AG04450 (cell line): Measurements from ENCODE around the gene SAMD7. TPM values are rescaled to one million over a fixed set of nuclear protein-coding genes. Genes with fewer than 3 reads are reported as not detected.

Experiments
- CTCF ChIA-PET: fragments of 300-600, 350-600 bp; formaldehyde crosslinking; extraction: SDS; loops from one replicate; lab custom pipeline; 2022; ENCODE audit warnings: antibody characterized with exemption, inconsistent platforms; lab: Charles Lee
- POLR2A ChIA-PET: fragments of 350-600 bp; formaldehyde crosslinking; extraction: SDS; loops from one replicate; lab custom pipeline; 2021; ENCODE audit warnings: antibody characterized with exemption, inconsistent platforms; lab: Yijun Ruan, JAX
- DNase-seq: peaks from one replicate; pipeline ENCODE4 v3.0.0-alpha.2; 2011; ENCODE audit warnings: low read depth, low spot score
- H3K27ac ChIP-seq: one replicate; pipeline ENCODE4 v1.5.1; 2012; ENCODE audit warnings: low read depth, low read length, control low read depth
- H3K27me3 ChIP-seq: one replicate; pipeline ENCODE4 v1.6.0; 2012; ENCODE audit warnings: low read length; ENCODE audit not compliant: control insufficient read depth, insufficient read depth
- H3K4me3 ChIP-seq: 2 replicates; pipeline ENCODE4 v1.5.1; 2011; ENCODE audit warnings: mild to moderate bottlenecking, low read depth, low read length, control low read depth
- H3K9me3 ChIP-seq: 2 replicates; pipeline ENCODE4 v1.5.1; 2012; ENCODE audit warnings: low read length; ENCODE audit not compliant: control insufficient read depth, insufficient read depth
- polyA plus RNA-seq: library from polyadenylated mRNA; depleted of rRNA; stranded (reverse); fragments of >200 nt; gene quantifications from 2 replicates; pipeline ENCODE4 v1.2.3, GENCODE V29; 2011
- TF ChIP-seq, protein P1 (sequence below): IDR thresholded peaks from 2 replicates; pipeline ENCODE4 v1.5.1; 2011; ENCODE audit warnings: low read depth, low read length, control low read depth, inconsistent platforms

The SAMD7 gene
- polyA plus RNA-seq, 1 experiment: not detected

DNA sequence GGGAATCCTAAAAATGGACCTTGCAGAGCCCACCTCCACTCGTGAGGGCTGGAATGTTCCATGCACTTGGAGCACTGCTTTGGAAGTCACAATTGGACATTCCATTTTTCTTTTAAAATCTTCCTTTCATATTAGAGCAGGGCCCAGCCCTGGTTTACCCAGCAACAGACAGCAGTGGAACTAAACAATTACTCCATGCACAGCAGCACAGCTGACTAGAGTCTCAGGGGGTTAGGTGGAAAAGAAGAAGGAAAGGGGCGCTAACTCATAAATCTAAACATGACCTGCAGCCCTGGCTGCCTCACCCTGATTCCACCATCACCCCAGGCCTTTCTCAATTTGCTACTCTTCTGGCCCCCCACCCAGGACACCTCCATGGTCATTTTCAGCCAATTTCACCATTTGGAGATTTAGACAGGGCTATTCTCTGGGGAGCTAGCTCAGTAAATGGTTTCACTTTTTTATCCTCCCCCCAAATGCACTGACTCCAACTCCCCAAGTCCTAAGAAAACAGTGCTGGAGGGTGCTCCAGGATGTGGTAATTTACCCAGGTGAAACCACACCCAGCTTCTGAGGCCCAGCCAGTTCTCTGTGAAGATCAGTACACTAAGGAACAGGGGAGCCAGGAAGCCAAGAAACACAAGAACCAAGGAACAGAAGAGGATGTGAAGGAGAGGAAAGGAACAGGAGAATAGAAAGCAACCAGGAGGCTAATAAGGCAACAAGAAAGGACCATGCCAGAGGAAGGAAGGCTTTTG, 40.1 kb upstream of the SAMD7 start:
- Histone ChIP-seq H3K27ac (no peak overlapping the region), H3K27me3 (no peaks in the 10 kb centered on the region), H3K9me3 (no peaks in the 10 kb centered on the region), H3K4me3 (no peak overlapping the region)
- TF ChIP-seq, protein P1, sequence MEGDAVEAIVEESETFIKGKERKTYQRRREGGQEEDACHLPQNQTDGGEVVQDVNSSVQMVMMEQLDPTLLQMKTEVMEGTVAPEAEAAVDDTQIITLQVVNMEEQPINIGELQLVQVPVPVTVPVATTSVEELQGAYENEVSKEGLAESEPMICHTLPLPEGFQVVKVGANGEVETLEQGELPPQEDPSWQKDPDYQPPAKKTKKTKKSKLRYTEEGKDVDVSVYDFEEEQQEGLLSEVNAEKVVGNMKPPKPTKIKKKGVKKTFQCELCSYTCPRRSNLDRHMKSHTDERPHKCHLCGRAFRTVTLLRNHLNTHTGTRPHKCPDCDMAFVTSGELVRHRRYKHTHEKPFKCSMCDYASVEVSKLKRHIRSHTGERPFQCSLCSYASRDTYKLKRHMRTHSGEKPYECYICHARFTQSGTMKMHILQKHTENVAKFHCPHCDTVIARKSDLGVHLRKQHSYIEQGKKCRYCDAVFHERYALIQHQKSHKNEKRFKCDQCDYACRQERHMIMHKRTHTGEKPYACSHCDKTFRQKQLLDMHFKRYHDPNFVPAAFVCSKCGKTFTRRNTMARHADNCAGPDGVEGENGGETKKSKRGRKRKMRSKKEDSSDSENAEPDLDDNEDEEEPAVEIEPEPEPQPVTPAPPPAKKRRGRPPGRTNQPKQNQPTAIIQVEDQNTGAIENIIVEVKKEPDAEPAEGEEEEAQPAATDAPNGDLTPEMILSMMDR: no peak
- ChIA-PET POLR2A (no interaction called here), CTCF (no interaction called here)
- DNase-seq: no peak

DNA sequence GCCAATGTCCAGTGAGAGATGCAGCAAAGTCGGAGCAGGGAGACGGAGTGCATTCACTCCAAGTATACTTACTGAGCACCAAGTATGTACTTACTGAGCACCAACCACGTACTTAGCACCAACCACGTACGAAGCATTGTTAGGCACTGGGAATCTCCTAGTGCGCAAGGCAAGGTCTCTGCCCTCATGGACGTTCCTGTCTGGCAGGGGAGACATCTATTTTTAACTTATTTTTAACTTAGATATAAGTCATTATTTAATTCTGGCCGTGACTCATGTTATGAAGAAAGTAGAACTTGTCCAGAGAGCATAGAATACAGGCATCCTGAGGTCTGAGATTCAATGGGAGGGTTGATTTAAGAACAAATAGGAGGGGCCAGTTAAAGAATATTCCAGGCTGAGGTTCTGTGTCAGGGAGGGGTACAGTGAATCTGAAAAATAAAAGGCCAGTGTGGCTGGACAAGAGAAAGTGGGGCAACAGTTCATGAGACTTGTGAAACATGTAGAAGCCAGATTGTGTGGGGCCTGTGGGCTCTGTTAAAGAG, 32.3 kb upstream of the SAMD7 start:
- H3K9me3 ChIP-seq: no peaks in the 10 kb centered on the region
- POLR2A ChIA-PET: no interaction called here
- CTCF ChIA-PET: no interaction called here
- TF ChIP-seq, protein P1: no peak
- H3K27me3 ChIP-seq: no peaks in the 10 kb centered on the region
- no peak overlapping the region for H3K27ac ChIP-seq
- no peak overlapping the region for H3K4me3 ChIP-seq
- DNase-seq: no peak

DNA sequence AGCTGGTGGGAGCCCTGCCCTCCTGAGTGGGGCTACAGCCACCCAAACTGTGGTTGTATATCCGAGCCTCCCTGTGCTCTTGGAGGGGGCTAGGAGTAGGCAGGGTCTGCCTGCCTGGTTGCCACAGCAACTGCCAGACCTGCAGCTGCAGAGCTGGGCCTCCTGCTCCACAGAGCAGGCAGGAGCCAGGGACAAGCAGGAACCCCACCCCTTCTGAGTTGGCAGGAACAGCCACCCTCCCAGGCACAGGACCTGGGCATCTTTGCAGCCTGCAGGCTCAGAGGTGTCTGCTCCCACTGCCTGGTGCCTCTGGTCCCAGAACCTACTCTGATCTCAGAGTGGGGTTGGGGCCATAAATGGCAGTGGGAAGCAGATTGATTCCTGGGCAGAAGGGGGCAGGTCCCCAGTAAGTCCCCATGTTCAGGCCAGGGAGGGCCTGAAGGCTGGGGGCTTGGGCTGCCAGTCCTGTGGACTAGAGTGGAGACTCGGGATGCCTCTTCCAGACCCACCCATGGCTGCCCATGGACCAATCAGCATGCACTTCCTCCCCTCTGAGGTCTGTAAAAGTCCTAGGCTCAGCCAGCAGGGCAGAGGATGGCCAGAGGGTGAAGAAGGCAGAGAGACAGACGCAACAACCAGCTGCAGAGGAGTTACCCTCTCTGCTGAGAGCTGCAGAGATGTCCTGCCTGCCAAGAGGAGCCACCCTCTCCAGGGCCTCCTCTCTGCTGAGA, 31.4 kb upstream of the SAMD7 start:
- Histone ChIP-seq H3K9me3 (no peaks in the 10 kb centered on the region), H3K27ac (no peak overlapping the region), H3K4me3 (no peak overlapping the region), H3K27me3 (no peaks in the 10 kb centered on the region)
- TF ChIP-seq, protein P1: no peak
- no peak for DNase-seq
- CTCF ChIA-PET: no interaction called here
- POLR2A ChIA-PET: no interaction called here

DNA sequence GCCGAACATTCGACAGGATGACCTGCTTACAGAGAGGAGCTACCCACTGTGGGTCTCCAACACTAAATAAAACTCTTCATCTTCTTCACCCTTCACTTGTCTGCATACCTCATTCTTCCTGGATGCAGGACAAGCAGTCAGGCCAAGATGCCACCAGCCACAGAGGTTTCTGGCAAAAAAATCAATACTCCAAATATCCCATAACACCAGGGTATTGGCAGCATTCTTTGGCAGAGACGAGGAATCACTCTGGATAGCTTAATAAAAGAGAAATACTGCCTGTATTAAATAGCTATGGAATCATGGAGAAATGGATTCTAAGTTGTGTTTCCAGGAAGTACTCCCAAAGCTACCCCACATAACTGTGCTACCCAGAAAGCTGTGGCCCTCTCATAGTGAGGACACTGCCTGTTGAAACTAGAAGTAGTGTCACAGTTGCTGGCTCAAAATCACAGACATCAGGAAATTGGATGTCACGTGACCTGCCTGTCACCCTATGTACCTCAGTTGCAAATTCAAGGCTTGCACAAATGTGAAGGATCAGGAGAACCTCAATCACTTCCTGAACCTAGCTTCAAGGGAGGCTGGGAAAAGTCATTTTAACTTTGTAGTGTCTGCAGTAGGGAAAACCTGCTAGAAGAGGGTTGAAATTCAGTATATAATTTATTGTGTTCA, 30.7 kb upstream of the SAMD7 start:
- ChIA-PET POLR2A (no interaction called here), CTCF (no interaction called here)
- H3K9me3 ChIP-seq: no peaks in the 10 kb centered on the region
- no peak for DNase-seq
- no peak overlapping the region for H3K4me3 ChIP-seq
- TF ChIP-seq, protein P1: no peak
- no peak overlapping the region for H3K27ac ChIP-seq
- H3K27me3 ChIP-seq: no peaks in the 10 kb centered on the region
